ENCODE measurements around the gene EPHB6.

DNA sequence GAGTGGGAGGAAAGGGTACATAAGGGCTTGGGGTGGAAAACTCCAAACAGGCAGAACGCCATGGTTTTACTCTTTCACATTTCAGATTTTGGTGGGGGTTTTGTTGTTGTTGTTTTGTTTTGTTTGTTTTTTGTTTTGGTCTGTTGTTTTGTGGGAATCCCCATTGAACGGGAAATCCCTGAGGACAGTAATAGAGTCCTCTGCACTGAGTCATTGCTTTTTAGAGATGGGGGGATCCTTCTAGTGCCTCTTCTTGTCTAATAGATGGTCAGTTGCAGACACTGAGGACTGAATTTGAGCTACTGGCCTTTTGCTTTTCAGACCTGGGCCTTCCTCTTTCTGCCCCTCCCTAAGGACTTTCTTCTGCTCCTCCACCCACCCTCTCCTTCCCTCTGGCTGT, 58.7 kb downstream of the EPHB6 start:
- TF ChIP-seq, protein P1, sequence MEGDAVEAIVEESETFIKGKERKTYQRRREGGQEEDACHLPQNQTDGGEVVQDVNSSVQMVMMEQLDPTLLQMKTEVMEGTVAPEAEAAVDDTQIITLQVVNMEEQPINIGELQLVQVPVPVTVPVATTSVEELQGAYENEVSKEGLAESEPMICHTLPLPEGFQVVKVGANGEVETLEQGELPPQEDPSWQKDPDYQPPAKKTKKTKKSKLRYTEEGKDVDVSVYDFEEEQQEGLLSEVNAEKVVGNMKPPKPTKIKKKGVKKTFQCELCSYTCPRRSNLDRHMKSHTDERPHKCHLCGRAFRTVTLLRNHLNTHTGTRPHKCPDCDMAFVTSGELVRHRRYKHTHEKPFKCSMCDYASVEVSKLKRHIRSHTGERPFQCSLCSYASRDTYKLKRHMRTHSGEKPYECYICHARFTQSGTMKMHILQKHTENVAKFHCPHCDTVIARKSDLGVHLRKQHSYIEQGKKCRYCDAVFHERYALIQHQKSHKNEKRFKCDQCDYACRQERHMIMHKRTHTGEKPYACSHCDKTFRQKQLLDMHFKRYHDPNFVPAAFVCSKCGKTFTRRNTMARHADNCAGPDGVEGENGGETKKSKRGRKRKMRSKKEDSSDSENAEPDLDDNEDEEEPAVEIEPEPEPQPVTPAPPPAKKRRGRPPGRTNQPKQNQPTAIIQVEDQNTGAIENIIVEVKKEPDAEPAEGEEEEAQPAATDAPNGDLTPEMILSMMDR (IDR thresholded peaks at IDR 0.05) = no peak
- TF ChIP-seq POLR2A (IDR thresholded peaks at IDR 0.05) = no peak
